Vagina (tissue), 2 donors: ENCODE measurements around the gene DPP6.

Experiments
- CTCF ChIP-seq, 3 experiments: fragments of 450-650 bp in 2 of 3; fragments of 200-600 bp in 1 of 3; sonication (generic) in 1 of 3; IDR thresholded peaks; one replicate each; pipeline ENCODE4 v1.5.1; 2017 to 2019; ENCODE audit warnings: antibody characterized with exemption in 3 of 3, mild to moderate bottlenecking in 2 of 3, moderate library complexity in 2 of 3
- POLR2A ChIP-seq, 2 donors: fragments of 450-650 bp; IDR thresholded peaks; one replicate each; pipeline ENCODE4 v1.6.1; 2017; ENCODE audit warnings: antibody characterized with exemption in 2 of 2, mild to moderate bottlenecking in 2 of 2, moderate library complexity in 2 of 2

GRCh38 chr7:154383045-154383444 lies 330.8 kb downstream of the DPP6 start:
- TF ChIP-seq CTCF (IDR thresholded peaks at IDR 0.05), result no peak
- TF ChIP-seq POLR2A (IDR thresholded peaks at IDR 0.05), result no peak
